ENCODE measurements around the gene KRT6A.

The KRT6A gene

DNA sequence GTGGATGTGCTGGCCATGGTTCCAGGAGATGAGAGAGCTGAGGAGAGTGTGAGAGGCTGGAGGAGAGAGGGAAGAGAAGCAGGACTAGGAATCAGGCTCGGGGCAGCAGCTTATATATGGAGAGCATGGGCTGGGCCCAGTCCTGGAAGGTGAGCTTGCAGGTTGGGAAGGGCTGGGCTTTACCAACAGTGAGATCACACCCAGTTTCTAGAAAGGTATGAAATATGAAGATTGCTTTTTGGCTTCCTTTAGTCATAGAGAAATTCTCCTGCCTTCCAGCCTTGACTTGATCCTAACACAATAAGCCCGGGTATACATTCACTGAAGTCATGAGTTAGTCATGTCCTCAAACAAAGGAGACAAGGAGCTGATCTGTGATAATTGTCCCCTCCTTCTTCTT lies at the start of gene KRT6A:
Gene KRT6A (minus strand): TSS at position 86 of the 400 bp plus-strand sequence. CDS start 69 bp downstream, at position 17.
- no peak for DNase-seq

DNA sequence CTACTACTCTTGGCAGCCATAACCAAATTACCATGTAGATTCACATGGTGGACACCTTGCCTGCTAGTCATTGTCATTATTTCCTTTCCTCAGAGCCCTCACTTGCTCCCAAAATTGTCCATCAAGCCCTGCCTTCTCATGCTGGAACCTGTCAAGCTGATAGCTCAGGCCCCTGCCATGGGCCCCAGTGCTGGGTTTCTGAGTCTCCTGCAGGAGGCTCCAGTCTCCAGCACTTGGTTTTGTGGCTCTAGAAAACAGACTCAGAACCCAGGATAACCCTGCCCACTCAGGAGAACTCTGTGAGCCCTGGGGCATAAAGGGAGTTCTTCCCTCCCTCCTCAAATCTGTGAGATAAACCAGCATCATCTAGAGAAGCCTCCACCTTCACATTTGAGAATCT lies 49.1 kb upstream of the KRT6A start:
- DNase-seq = no peak

DNA sequence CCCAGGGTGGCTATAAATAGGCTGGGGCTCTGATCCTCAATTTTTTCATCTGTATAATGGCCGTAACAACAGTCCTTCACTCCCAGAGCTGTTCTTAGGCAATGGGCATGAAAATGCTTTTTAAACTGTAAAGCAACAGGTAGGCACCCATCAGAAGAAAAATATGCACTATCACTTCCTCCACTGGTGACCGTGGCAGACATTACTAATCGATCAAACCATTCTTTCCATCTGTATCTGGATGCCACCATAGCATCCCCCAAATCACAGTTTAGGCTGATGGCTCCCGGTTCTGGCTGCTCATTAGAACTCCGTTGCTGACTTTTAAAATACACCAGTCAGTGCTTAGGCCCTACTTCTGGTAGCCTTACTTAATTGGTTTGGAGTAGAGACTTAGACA lies 48.7 kb upstream of the KRT6A start:
- DNase-seq = no peak

DNA sequence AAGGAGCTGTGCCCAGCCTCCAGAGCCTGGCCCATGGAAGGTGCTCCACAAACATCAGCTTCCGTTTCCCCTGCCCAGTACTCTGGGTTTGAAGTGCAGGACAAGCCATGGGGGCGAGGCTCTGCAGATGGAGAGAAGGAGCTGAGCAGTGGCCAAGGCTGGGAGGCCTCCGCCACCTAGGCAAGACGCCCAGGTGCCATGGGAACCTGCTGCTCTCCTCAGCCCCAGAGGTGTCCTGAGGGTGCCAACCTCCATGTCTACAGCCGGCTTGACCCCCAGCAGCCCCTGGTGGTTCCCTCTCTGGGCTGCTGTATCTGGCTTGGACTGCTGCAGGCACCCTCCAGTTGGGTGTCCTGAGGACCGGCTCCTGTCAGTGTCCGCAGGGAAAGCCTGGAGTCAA lies 47.5 kb upstream of the KRT6A start:
- no peak for DNase-seq

DNA sequence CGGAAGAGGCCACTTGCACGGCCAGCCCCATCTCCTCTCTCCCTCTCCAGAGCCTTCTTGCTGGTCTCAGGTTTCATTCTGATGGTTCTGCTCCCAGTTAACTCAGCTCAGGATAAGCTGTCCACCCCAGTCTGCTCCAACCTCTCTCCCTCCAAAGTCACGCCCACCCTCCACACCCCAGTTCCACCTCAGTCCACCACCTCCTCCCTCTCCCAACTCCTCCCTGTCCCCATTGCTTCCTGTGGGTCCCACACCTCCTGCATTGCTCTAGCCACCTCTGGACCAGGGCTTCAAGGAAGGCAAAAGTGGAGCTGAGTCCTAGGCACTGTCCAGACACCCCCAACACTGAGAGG lies 46.7 kb upstream of the KRT6A start:
- no peak for DNase-seq

DNA sequence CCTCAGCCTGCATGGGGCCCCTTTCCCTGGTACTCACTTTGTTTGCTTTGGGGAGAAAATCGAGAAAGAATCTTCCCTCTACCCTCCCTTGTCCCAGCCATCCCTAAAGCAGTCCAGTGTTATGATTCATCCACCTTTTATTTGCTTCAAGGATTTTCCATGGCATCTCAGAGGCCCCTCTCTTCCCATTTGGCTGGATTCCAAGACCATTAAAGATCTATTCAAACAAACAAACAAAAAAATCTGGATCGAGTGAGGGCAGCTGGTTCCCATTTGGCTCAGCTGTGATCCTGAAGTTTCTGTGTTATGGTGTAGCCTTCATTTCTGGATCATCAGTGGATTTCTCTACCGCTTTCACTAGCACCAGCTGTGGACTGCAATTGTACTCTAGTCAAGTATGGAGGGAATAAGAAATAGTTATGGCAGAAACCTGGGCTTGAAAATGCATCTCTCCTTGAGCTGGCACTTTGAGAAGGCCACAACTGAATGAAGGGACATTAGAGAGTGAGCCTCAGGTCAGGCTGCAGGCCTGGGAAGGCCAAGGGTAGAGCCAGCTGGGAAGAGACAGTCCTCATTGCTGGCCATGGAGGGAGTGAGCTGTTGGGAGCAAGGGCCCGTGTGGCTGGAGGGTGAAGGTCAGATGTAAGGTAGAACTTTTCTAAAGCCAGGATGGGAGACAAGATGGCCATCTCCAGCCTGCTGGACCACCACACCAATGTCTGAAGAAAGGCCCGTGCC lies 46.2 kb upstream of the KRT6A start:
- no peak for DNase-seq

DNA sequence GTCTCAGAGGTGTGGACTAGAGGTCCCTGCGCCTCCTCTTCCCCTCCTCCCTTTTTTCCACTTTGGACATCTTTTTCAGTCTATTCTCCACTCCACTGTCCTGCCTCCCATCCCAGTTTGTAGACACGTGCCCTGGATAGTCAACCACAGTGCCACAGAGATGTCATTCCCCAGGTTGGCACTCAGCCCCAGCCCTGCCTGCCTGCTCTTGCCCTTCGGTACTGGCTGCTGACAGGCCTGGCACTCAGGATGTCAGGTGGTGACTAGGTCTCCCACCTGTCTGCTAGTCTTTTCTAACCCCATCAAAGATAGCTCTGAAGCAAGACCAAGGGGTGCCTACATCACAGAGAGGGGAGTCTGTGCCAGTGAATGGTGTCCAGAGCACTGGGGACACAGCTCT lies 44.0 kb upstream of the KRT6A start:
- DNase-seq = no peak

DNA sequence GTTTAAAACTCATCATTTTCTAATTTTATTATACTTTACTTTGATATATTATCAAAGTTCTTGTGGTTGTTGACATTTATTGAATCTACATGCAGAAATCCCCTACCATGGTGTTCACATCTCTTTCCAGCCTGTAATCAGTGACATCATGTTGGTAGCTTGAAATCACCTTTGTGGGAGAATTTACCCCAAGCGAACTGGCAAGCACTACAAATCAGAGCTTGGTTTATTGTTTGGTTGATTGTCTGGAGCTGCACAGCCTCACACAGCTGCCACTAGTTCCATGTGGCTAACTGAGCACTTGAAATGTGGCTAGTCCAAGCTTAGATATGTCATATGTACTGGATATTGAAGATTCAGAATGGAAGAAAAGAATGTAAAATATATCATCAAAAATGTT lies 42.5 kb upstream of the KRT6A start:
- DNase-seq = no peak

DNA sequence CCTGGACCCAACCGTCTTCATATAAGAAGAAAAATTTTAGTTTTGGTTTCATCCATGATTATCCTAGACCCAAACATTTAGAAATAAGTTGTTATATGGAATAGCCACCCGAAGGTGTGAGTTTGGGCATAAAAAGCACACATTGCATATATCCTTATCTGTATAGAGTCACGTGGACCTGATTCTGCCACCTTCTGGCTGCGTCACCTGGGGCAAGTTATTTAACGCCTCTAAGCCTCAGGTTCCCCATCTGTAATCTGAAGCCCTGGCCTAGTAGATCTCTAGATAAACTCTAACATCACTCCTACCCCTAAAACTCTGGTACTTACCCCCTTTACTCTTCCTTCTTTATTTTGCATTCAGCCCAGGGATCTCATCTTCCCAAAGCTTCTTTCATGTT lies 41.4 kb upstream of the KRT6A start:
- DNase-seq = no peak

DNA sequence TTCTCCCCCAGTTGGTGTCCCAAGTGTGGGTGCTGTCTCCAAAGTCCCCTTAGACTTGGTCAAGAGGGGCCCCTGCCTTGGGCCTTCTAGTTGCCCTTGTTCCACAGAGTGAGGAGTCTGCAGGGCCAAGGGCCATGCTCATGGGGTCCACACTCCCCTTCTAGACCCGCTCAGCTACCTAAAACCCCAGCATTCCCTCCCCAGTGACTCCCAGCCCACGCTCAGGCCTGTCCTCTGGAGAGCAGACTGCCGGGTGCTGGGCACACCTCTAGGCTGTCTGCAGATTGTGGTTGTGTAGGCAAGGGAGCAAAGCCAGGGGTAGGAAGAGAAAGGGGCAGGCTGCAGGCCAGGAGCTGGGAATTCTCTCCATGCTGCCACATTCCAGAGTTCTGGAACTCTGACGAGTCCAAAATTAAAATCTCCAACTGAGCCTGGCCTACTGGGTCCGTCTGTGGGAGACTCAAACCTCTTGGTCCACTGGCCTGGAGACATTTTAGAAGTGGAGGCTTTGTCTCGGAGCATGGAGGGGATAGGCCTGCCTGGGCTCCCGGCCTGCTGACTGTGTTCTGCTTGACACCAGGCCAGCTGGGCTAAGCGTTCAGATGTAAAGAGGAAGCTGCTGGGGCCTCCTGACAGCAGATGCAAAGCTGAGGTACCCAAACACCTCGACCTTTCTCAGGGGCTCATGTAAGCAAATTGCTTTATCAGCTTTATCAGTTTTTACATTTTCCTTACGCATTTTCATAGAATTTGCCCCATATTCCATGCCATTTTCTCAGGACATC lies 40.8 kb upstream of the KRT6A start:
- no peak for DNase-seq

DNA sequence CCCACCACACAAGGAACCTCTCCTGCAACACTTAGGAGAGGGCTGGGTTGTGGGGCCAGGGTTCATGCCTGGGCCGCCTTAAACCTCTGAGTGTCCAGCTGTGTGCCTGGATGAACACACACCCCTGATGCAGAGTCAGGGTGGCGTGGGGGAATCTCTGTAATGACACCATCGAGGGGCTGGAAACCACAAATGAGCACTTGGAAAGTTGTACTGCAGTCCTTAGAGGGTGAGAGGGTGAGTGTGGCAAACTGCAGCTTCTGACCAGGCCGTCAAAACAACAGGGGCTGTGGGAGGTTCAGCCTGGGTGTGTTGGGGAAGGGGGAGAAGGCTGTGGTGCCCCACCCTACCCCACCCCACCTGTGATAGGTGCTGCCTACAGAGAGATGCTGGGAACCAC lies 39.6 kb upstream of the KRT6A start:
- no peak for DNase-seq

DNA sequence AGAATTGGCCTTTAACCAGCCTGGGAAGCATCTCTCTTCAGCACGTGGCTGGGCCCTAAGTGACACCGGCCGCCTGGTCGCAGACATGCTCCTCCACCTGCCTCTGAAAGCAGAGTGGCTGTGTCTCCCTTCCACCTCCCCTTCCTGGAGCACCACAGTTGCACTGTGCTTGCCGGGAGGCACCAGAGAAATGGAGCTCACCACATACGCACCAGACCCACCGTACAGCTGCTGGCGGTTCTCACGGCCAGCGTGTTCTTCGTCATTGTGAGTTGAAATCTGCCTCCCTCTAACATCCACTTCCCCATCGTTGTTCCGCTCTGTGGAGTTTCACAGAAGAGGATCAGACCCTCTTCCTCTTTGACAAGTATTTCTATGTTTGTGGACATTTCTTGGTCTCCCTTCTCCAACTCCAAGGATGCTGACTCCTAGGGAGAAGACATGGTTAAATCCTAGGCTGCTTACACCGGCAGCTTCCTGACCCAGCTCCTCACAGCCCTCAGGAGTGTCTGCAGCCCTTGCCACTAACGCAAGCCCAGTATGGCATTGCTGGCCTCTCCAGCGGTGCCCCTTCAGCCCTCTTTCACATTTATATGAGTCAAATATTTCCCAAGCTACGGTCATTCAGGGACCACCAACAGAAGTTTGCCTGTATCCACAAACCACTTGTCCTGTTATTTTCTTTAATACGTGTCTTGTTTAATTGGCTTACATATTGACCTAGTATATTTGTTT lies 38.7 kb upstream of the KRT6A start:
- DNase-seq = peak in 1 of 2 donors; percentile 29

DNA sequence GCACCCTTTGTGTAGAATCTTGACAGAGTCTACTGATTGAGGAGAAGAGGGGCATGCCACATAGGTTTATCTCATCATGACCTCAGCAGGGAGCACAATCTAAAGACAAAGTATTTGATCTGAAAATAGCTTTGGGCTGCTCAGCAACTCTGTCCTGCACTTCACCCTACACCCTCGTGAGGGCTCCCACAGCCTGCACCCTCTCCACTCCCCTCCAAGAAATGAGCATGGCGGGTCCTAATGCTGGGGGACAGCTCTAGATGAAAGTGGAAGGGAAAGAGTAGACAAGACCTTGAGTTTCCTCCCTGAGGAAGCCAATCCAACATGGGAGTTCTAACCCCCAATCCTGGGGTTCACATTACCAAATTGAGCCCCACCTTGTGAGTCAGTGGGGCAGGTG lies 37.8 kb upstream of the KRT6A start:
- DNase-seq = no peak

DNA sequence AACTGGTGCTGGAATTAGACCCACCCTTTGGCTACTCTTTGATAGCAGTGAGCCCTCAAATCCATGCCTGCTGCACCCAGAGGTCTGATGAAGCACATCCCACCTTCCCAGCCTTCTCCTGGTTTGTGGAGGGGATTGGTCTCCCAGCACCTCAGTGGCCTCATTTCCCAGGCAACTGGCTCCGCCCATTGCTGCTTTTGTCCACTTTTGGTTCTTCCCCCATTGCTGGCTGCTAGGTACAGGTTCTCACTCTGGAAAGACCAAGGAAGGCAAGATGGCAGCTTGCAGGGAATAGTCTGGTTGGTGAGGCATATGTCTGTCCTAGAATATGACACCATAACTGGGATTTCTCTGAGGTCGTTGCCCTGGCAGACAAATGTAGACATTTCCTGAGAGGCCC lies 37.3 kb upstream of the KRT6A start:
- no peak for DNase-seq

DNA sequence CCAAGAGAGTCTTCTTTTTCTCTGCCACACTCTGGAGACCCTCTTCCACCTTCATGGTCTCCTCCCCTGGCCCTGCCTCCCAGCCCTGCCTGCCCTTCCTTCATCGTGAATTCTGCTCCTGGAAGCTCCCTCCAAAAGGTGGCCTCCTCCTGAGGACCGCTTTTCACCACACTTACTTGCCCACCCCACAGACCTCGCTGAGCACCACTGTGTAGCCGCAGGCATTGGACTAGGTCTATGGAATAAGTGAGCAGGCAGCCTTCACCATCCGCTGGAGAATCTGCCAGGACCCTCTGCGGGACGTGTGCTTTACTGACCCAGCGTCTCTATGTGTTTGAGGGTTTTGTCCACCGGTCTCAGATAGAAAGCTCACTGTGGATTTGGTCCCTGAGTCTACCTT lies 36.8 kb upstream of the KRT6A start:
- DNase-seq = no peak

DNA sequence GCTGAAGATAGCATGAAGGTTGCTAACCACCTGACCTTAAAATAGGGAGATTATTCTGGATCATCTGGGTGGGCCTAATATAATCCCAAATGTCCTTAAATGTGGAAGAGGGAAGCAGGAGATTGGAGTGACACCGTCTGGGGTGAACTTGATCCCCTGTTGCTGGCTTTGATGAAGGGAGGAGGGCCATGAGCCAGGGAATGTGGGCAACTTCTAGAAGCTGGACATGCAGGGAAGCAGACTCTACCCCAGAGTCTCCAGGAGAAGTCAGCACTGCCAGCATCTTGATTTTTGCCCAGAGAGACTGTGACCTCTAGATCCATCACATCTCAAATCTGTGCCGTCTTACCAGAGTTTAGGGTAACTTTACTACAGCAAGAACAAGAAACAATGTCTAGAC lies 36.4 kb upstream of the KRT6A start:
- no peak for DNase-seq

DNA sequence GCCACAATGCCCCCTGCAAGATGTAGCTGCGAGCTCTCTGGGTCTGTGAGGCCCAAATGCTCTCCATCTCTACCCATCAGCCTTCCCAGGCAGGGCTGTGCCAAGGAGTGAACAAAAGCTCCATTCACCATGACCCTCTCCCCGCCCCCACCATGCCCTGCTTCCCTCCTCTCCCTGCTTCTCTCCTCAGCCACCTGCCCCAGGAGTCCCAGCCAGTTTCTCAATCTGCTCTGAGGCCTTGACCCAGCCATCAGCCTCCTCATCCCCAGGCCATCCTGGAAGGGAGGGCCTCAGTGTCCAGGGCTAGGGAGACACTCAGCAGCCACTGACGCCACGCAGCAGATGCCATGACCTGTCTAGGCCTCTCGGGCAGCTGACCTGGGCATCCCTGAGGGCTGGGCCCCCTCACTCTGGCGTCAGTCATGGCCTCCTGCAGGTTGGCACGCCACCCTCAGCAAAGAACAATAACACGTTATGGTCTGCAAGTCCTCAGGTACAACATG lies 35.6 kb upstream of the KRT6A start:
- DNase-seq = no peak

DNA sequence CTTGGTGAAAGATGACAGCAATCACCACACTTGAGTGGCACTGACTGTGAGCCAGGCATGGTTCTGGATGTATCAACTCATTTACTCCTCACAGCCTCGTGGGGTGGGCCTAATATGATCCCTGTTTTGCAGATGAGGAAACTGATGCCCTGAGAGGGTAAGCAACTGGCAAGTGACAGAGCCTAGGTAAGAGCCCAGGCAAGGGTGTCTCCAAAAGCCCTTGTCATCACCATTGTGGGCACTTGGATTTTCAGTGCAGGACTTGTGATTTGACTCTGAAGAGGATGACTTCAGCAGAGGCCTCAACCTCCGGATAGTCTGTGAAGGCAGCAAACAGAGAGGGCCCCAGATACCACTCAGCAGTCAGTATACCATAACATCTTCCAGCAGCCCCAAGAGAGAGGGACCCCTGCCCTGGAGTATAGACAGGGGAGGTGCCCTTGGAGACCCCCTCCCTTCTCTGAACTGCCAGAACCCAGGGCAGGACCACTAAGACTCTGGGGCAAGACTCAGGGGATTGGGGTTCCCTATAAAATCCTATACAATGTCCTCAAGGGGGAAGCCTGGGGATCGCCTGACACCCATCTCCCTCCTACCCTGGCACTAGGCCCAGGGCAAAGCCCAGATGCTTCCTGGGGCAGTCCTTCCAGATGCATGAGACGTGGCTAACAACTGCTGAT lies 34.2 kb upstream of the KRT6A start:
- DNase-seq = no peak

DNA sequence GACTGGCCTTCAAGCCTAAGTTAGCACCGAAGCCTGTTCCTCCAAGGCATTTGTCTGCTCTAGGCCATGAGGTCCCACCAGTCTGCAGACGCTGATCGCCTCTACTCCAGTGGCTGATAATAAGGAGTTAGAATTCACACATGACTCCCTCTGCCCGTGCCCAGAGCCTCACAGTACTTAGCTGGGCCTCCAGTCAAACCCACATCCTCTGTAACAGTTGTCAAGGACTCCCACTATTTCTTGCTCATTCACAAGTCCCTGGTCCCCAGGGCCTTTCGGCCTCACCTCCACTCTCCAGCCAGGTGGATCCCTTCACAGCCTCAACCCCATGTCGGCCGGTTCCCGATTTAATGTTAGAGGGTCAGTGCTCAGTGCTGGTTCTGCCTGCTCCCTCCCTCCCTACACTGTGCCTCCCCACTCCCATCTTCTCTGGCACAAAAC lies 33.5 kb upstream of the KRT6A start:
- DNase-seq = peak in 1 of 2 donors; percentile 25

DNA sequence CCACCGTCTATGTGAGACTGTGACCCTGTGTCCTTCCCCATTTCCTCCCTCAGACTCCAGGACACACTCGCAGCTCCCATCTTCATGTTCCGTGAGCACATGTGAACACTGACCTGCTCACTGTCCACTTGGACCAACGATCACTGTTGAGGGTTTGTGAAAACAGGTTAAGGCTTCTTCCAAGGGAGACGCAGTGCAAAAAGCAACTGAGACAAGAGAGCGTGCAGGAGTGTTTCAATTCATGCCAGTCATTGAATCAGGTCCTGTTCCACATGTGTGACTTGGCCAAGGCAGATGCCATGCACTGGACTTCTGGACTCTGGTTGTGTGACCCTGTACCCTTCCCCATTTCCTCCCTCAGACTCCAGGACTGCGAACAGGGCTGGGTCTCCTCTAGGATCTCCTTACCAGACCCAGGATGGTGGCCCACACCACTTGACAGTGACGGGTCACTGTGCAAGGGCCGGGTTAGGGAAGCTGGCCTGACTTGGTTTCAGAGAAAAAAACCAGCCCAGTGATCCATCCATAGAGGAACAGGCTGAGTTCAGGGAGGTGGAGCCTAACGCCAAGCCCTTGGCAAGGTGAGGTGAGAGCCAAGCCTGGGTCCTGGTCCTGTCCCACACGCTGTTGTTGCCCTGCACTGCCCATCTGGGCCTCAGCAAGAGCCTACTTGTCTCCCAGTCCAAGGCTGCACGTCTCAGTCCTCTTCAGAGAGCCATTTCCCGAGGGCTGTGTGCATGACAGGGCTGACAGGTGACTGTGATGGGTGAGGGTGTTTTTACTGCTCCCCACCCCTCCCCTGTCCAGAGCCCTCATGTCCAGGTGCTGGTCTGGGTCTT lies 32.8 kb upstream of the KRT6A start:
- DNase-seq = no peak

DNA sequence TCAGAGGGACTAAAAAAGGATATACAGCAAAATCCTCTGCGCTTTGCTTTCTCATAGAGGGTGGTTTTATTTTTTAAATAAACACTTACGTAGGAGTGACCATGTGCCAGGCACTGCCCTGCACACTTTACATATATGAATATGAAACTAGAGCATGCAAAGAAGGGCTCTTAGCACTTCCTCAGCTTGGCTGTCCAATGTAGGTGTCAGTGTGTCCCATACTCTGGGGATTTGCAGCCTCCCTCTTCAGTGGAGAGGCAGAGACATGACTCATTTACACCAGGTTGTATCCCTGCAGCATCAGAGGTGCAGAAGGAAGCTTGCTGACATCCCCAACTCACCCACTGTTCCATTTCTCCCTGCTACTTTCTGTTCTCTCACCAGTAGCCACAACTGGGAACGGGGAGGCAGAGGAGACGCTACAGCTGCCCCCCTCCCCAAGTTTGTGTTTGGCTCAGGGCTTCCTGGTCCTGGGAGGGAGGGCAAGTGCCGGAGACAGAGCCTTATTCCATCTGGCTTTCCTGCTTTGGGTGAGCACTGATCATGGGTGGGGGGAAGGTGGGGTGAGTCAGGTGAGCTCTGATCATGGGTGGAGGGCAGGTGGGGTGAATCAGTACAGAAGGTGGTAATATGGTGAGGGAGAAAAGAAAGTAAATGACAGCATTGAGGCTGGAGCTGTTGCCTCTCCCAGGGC lies 32.0 kb upstream of the KRT6A start:
- DNase-seq = no peak

Measured in CD4-positive, alpha-beta T cell treated with Interferon alpha-2 for 1 hour (primary cell).